GM18526 (cell line): ENCODE results near the gene KAZN.

Experiments used
- POLR2A ChIP-seq: IDR thresholded peaks from 3 replicates; pipeline ENCODE4 v1.6.1; 2011; ENCODE audit not compliant: insufficient read length; ENCODE audit errors: extremely low read depth

KAZN gene

DNA sequence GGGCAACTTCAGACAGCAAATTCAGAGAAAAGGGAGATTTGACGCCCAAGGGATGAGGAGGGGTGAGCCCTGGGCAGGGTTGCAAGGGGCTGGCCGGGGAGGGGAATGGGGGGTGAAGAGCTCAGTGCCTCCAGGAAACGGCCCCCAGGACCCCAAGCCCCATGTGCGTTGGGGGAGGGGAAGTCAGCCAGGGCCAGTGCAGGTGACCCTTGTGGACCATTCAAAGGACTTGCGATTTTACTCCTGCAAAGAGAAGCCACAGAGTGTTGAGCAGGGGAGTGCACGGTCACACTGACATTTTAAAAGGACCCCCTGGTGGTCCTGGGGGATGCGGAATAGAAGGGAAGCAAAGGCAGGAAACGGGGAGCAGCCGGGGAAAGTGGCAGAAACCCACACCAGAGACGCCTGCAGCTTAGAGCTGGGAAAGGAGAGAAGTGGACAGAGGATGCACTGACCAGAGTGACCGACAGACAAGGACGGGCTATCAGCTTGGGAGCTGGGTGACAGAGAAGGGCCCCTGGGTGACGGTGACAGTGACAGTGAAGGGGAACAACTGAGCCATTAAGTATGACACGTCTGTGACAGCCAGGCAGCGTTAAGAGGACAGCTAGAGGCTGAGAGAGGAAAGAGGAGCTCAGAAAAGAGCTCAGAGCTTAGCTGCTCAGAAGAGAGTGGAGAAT, 501.1 kb downstream of the KAZN start:
- TF ChIP-seq POLR2A: no peak

DNA sequence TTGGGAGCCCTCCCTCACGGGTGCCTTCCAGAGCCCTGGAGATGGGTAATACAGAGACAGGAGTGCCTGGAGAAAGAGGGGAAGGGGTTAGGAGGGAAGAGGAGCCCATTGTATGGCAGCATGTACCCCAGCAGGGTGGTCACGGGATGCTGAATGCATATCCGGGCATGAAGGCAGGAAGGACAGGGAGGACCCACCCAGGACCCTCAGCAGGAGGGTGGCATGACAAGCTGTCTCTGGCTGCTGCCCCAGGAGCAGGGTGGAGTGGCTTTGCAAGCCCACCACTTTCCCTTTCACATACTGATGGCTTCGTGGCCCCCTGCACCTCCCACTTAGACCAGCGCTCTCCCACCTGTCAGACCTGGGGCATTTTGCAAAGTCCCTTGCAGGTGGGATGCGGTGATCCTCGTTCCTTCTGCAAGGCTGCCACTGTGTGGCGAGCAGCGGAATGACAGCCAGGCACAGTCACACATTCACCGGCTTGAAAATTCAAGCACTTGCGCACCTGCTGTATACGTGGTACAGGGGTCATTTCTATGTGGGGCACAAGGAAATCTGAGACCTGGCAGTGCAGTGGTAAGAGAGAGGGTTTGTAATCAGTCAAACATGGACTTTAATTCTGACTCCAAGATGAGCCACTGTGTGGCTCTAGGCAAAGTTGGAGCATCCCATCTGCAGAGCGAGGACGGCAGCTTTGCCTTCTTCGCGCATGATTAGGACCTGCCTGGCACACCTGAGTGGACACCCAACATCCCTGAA, 501.8 kb downstream of the KAZN start:
- TF ChIP-seq POLR2A: no peak

DNA sequence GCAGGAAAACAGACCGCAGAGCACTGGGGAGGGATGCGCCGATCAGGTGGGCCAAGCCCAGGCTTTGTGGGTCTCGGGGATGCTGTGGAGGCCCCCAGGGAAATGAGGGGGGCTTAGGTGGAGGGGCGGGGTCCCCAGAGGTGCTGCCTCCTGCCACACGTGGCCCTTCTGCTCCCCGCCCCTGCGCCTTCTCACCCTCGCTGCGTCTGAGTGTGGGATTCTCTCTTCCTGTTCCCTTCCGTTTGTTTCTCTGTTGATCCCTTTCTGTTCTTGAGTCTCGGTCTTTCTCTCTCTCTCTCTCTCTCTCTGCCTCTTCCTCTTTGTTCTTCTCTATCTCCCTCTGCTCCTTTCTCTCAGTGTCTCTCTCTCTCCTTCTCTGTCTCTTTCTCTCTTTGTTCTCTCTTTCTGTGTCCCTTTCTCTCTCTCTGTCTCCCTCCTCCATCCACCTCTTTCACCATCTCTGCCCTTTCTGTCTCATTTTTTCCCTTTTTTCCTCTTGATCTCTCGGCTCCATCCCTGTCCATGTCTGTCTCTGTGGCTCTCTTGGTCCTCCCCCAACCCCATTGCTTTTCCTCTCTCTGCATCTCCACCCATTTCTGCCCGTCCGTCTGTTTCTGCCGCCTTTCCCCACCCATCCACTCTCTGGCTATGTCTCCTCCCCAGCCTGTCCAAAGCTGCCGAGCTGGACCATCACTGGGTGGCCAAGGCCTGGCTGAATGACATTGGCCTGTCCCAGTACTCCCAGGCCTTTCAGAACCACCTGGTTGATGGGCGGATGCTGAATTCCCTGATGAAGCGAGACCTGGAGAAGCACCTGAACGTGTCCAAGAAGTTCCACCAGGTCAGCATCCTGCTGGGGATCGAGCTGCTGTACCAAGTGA, 502.6 kb downstream of the KAZN start:
- no peak for TF ChIP-seq POLR2A

DNA sequence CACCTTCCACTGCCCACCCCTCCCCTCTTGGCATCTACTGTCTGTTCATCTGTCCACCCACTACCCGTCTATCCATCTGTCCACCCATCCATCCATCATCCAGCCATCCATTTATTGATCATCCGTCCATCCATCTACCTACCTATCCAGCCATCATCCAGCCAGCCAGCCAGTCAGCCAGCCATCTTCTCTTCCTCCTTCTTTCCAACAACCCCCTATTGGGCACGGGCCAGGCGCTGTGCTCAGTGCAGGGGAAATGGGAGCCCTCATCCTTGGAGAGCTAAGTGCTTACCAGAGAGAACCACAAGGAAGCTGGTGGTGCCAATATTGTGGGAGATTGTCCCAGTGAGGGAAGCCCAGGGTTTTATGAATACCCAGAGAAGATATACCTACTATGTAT, 503.3 kb downstream of the KAZN start:
- TF ChIP-seq POLR2A: no peak

DNA sequence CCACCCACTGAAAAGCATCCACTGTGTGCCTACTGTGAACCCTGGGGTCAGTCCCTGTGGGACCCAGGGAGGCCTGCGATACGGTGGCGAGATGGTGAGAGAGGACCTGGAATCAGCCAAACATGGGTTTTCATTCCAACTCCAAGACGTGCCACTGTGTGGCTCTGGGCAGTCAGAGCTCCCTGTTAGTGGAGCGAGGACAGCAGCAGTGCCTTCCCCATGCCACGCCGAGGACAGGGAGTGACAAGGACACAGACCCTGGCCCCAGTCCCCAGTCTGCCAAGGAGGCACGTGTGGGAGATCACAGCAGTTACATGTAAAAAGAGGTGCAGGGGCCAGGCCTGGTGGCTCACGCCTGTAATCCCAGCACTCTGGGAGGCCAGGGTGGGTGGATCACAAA, 504.2 kb downstream of the KAZN start:
- no peak for TF ChIP-seq POLR2A

DNA sequence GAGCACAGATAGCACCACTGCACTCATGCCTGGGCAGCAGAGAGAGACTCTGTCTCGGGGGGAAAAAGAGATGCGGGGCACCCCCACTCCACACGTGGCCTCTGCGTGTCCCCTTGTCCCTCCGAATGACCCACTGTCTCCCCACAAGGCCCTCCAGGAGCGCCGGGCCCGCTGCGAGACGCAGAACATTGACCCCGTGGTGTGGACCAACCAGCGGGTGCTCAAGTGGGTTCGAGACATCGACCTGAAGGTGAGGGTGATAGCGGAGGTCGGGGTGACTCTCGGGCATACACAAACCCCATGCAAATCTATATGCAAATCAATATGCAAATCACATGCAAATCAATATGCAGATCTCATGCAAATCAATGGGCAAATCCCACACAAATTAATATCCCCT, 504.7 kb downstream of the KAZN start:
- TF ChIP-seq POLR2A: no peak

DNA sequence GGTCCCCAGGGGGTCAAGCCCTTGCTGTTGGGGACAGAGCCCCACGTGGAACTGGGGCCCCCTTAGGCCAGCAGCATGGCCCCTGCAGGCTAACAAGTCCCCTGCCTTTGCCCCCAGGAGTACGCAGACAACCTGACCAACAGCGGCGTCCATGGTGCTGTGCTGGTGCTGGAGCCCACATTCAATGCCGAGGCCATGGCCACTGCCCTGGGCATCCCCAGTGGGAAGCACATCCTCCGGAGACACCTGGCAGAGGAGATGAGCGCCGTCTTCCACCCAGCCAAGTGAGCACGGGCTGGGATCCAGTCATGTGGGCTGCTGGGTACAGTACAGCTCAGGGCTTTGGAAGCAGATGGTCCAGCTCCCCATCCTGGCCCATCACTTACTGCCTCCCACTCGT, 505.4 kb downstream of the KAZN start:
- no peak for TF ChIP-seq POLR2A

DNA sequence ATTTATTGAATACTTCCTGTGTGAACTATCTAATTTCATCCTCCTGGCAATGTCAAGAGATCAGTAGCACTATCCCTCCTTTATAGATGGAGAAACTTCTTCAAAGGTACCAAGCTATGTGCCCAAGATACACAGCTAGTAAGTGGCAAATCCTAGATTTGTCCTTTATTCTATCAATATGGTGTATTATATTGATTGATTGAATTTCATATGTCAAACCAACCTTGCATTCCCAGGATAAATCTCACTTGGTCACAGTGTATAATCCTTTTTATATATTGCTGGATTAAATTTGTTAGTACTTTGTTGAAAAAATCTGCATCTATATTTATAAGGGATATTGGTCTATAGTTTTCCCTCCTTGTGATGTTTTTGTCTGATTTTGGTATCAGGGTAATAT, 506.3 kb downstream of the KAZN start:
- TF ChIP-seq POLR2A: no peak

DNA sequence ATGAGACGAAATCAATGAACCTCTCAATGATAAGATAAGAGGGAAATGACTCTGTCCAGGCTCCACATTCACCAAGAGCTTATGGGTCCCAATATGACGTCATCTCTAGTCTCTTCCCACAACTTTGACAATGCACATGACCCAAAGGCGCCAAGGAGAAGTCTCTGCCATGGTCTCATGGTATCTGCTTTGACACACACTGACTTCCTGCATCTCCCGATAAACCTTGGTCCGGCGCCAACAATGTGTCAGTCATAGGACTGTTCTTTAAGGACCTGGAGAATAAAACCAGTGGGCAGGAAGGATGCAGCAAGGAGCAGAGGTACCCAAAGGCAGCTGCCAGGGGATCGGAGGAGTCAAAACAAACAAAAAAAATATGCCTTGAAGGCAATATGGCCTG, 508.1 kb downstream of the KAZN start:
- no peak for TF ChIP-seq POLR2A

DNA sequence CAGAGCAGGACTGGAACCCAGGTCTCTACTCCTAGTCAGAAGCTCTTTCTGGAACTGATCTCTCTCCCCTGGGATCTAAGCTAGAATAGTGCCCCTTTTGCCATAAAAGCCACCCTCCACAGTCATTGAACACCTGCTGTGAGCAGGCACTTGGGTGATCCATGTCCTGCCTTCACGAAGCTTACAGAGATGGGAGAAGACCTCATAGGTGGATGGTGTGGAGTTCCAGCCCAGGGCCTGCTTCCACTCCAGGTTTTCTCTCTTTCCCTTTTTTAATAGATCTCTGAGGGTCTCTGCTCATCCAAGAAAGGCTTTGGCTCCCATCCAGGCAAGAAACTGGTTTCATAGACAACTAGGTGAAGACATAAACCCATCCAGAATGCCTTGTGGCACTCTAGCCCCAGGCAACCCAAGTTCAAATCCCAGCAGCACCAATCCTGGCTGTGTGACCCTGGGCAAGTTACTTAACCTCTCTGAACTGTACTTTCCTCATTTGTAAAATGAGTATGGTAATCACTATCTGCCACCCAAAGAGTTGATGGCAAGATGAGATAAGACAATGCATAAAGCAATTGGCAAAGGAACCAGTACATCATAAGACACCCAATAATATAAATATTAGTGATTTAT, 508.7 kb downstream of the KAZN start:
- no peak for TF ChIP-seq POLR2A

DNA sequence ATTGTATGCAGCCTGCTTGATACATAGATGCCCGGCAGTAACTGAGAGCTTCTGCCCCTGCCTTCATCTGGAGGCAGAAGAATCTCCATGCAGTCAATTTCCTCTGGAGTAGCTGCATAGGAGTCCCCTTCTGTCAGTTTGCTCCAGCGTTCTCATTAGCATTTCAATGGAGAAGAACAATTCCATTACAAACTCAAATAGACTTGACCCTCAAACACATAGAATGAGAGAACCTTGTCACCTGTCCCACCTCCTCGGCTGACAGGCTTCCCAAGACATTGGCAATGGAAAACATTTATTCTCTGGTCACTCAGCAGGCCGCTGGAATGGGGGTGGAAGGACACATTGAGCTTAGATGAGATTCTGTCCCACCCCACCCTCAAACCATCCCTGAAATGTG, 509.4 kb downstream of the KAZN start:
- no peak for TF ChIP-seq POLR2A

DNA sequence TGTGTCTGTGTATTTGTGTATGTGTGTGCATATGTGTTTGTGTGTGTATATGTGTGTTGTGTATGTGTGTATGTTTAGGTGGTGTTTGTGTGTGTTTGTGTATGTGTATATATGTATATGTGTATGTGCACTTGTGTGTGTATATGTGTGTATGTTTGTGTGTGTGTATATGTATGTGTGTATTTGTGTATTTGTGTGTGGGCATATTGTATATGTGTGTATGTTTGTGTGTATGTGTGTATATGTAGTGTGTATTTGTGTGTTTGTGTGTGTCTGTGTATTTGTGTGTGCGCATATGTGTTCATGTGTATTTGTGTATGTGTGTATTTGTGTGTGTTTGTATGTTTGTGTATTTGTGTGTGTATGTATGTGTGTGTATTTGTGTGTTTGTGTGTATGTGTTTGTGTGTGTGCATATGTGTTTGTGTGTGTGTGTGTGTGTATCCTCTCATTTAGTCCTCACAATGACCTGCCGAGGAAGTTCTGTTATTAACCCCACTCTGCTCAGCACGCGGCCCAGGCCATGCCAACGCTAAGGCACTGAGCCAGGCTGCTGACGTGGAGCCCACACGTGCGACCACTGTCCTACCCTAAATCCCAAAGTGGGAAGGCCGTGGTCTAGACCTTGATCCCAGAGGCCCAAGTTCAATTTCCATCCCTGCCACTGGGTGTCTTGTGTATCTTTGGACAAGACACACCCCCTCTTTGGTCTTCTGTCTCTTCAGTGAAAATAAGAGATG, 511.8 kb downstream of the KAZN start:
- TF ChIP-seq POLR2A: no peak

DNA sequence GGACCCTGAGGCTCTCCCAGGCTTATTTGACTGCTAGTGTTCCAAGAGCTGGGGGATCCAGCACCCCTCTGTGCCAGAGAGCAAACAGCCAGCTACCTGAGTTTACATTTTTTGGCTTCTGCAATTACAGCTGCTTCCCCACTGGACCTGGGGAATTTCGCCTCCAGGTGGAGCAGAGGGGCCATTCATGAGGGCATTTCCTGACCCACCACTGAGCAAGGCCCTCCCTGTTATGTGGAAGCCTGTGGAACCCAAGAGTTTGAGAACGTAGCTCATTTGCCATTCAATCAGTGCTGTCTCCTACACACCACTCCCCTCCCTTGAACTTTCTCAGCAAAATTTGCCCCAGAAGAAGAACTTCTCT, 512.4 kb downstream of the KAZN start:
- TF ChIP-seq POLR2A: no peak

DNA sequence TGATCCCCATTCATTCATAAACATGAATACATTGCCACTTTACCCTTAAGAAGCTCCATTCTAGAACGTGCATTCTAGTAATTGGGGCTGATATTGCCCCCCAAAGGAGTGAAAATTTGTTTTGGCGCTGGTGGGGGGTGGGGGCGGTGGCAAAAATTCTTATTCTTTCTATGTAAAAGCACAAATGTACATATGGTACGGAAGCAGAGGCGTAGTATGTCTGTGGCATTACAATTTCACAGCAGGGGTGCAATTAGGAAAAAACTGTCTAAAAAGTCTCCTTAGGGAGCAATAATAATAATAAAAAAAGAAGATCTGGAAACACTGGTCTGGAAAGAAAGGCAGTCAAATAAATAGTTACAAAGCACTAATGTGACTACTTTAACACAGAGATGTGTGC, 514.7 kb downstream of the KAZN start:
- no peak for TF ChIP-seq POLR2A

DNA sequence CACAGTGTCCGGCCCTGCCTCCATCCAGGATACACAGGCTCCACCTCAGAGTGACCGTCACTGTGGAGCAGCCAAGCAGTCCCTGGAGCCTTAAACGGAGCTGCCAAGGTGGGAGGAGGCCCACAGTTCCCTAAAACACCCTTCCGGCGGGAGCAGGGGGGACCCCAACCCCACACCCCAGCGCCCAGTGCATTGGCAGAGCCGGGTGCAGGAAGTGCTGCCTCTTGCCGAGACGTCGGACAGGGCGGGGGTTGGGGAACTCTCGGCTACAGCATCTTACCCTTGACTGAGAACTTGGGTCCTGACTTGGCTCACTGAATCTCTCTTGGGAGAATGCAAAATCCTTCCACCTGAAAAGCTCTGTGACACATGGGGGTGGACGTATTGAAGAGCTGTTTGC, 516.4 kb downstream of the KAZN start:
- no peak for TF ChIP-seq POLR2A
